ENCODE results near the gene IFNAR2.

- no peak for TF ChIP-seq CTCF (conservative IDR thresholded peaks at IDR 0.05)
- no peak for TF ChIP-seq ZFX (IDR thresholded peaks at IDR 0.05)
Observed at GRCh38 chr21:33255404-33255803, 25.7 kb downstream of the IFNAR2 start.

Measured in C4-2B (cell line).